ENCODE results near the gene RPS6KA6.

DNA sequence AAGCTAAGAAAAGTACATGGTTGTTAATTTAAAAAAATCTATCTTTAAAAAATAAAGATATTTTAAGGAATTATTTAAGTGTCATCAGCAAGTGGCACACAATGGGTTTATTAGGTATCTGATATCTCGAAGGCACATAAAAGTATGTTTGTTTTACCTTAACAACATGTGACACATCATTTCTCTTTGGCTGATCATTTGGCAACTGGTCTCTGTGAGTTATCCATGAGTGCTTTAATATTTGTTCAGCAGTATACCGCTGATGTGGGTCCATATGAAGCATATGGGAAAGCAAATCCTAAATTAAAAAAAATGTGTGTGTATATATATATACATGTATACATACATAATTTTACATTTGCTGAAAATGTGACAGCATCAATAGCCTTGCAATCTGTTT, 123.2 kb downstream of the RPS6KA6 start:
- TF ChIP-seq, protein P1, sequence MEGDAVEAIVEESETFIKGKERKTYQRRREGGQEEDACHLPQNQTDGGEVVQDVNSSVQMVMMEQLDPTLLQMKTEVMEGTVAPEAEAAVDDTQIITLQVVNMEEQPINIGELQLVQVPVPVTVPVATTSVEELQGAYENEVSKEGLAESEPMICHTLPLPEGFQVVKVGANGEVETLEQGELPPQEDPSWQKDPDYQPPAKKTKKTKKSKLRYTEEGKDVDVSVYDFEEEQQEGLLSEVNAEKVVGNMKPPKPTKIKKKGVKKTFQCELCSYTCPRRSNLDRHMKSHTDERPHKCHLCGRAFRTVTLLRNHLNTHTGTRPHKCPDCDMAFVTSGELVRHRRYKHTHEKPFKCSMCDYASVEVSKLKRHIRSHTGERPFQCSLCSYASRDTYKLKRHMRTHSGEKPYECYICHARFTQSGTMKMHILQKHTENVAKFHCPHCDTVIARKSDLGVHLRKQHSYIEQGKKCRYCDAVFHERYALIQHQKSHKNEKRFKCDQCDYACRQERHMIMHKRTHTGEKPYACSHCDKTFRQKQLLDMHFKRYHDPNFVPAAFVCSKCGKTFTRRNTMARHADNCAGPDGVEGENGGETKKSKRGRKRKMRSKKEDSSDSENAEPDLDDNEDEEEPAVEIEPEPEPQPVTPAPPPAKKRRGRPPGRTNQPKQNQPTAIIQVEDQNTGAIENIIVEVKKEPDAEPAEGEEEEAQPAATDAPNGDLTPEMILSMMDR (IDR thresholded peaks at IDR 0.05 in 4 of 5, conservative IDR thresholded peaks at IDR 0.05 in 1 of 5): no peak
- no peak for TF ChIP-seq POLR2A (IDR thresholded peaks at IDR 0.05)

Measured in gastrocnemius medialis (tissue), 4 donors.